Activated T-cell treated with anti-CD3 and anti-CD28 coated beads for 1 hour (primary cell): ENCODE results near the gene PKP2.

Source experiments
- DNase-seq: peaks from one replicate; pipeline ENCODE4 v3.0.0-alpha.2; 2020; ENCODE audit warnings: low read depth

Gene PKP2

DNA sequence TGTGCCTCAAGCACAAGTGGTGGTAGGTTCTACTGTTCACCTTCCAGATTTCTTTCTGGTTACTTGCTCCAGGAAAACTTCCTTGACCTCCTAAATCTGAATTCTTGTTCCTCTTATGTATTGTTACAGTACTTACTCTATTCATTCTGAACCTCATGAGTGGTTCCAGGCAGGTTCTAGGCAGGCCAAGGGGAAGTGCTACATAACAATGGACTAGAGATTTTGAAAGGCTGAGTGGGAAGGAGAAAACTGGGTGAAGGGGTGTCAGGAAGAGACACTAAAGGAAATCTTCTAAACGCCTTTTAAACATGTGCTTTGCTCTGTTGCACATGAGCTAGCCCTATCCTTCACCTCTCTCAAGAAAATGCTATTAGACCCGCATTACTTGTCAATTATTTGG lies 142.5 kb downstream of the PKP2 start:
- no peak for DNase-seq

DNA sequence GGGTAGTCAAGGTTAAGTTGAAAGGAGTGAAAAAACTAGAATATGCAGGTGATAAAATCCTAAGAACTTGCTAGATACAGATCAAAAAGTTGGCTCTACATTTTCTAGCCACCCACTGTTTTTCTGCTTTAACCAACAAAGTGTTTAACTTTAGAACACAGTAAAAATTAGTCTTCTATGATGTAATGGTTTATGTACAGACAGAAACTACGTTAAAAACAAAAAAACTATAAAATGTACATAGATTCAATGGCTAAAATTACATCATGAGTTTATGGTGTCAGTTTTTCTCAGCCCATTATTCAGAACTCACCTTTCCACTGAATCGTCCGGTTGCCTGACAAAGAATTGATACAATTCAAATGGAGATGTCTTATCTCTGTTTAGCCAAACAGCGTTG lies 143.0 kb downstream of the PKP2 start:
- no peak for DNase-seq

DNA sequence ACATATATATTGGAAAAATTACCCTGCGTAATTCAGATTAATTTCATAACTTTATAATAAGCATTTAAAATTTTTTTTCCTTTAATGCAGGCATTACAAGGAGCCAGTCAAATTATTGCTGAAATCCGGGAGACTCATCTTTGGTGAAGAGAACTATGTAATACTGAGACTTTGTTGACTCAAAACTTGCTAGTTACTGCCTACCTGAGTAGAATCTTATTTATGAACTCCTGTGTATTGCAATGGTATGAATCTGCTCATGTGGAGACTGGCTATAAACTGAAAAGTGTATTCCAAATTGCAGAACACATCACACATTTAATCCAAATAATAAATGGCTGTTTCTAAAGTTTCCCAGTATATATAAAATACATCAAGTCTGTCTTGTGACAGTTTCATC lies 153.3 kb downstream of the PKP2 start:
- DNase-seq, result no peak

DNA sequence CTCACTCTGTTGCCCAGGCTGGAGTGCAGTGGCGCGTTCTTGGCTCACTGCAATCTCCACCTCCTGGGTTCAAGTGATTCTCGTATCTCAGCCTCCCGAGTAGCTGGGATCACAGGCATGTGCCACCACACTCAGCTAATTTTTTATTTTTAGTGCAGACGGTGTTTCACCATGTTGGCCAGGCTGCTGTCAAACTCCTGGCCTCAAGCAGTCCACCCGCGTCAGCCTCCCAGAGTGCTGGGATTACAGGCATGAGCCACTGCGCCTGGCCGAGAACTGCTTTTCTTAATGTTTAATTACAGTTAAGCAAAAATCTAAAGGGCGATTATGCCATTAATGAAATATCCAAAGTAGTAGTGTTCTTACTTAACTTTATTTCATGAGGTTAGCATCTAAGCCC lies 154.4 kb downstream of the PKP2 start:
- DNase-seq, result no peak
